Sigmoid colon (tissue), 7 donors: Measurements from ENCODE around the gene FEM1A. TPM values are rescaled to one million over a fixed set of nuclear protein-coding genes. Genes with fewer than 3 reads are reported as not detected.

Experiments used
- DNase-seq: peaks from one replicate; pipeline ENCODE4 v3.0.0-alpha.2; 2019
- H3K27ac ChIP-seq, 4 donors: fragments of 200-600 bp; sonication (generic); one replicate each; pipeline ENCODE4 v1.5.1; 2016 to 2019; ENCODE audit warnings: mild to moderate bottlenecking in 1 of 4
- H3K27me3 ChIP-seq, 3 donors: fragments of 200-600 bp; sonication (generic); one replicate each; pipeline ENCODE4 v1.5.1; 2019; ENCODE audit warnings: mild to moderate bottlenecking in 1 of 3
- H3K36me3 ChIP-seq, 4 donors: fragments of 200-600 bp; sonication (generic); one replicate each; pipeline ENCODE4 v1.5.1; 2016 to 2019
- H3K4me1 ChIP-seq, 4 donors: fragments of 200-600 bp; sonication (generic); one replicate each; pipeline ENCODE4 v1.5.1; 2017 to 2019
- H3K4me3 ChIP-seq, 4 donors: fragments of 200-600 bp; sonication (generic); one replicate each; pipeline ENCODE4 v1.5.1; 2017 to 2019; ENCODE audit warnings: mild to moderate bottlenecking in 2 of 4, moderate library complexity in 1 of 4
- H3K9me3 ChIP-seq, 4 donors: fragments of 200-600 bp in 3 of 4; sonication (generic) in 3 of 4; one replicate each; pipeline versions ENCODE4 v1.5.1 to v1.6.1; 2013 to 2019
- EP300 ChIP-seq, 4 donors: sonication (generic); formaldehyde crosslinking; IDR thresholded peaks; one replicate each; pipeline ENCODE4 v1.6.1; 2017; ENCODE audit warnings: antibody characterized with exemption in 4 of 4
- POLR2A ChIP-seq, 2 donors: fragments of 450-650 bp; IDR thresholded peaks; one replicate each; pipeline ENCODE4 v1.6.1; 2016; ENCODE audit warnings: antibody characterized with exemption in 2 of 2, mild to moderate bottlenecking in 2 of 2, moderate library complexity in 2 of 2
- POLR2AphosphoS5 ChIP-seq, 4 donors: sonication (generic); formaldehyde crosslinking; IDR thresholded peaks; one replicate each; pipeline ENCODE4 v1.6.1; 2017; ENCODE audit warnings: antibody characterized with exemption in 4 of 4
- WGBS, 2 donors: extraction: QIAGEN DNeasy Blood & Tissue Kit; methylation state at CpG; one replicate each; pipeline ENCODE4 v1.1.7; 2013; 5-methylcytosine and 5-hydroxymethylcytosine counted together
- intact Hi-C: fragments of 100-400 bp; cut with DNase I; formaldehyde crosslinking; loops from one replicate; pipeline ENCODE4 v1.15.1; 2023
- polyA plus RNA-seq, 3 donors: library from polyadenylated mRNA; stranded (reverse); fragments of 200-250 nt; gene quantifications; one replicate each; pipeline ENCODE4 v1.2.3, GENCODE V29; 2013
- total RNA-seq, 4 donors: library from RNA; depleted of rRNA; stranded (reverse); fragments of >200 nt; gene quantifications; one replicate each; pipeline ENCODE4 v1.1.0, GENCODE V29; 2016
- TF ChIP-seq, protein P1 (sequence below), 4 experiments: fragments of 450-650 bp in 3 of 4; fragments of 200-600 bp in 1 of 4; IDR thresholded peaks; one replicate each; pipeline ENCODE4 v1.5.1; 2016 to 2019; ENCODE audit warnings: antibody characterized with exemption in 4 of 4, mild to moderate bottlenecking in 3 of 4, moderate library complexity in 2 of 4
- donor health status: healthy with polysubstance abuse.
- donor health status: Bipolar disorder and iron deficiency.
- donor health status: healthy.

The FEM1A gene
- total and polyA plus RNA-seq, 7 donors, result 3.0 to 12.9 (median 10.2) TPM

- no peaks in the 10 kb centered on the region for H3K27me3 ChIP-seq
- TF ChIP-seq POLR2AphosphoS5 (IDR thresholded peaks at IDR 0.05) (no peak), POLR2A (IDR thresholded peaks at IDR 0.05) (no peak), EP300 (IDR thresholded peaks at IDR 0.05) (no peak)
- TF ChIP-seq, protein P1, sequence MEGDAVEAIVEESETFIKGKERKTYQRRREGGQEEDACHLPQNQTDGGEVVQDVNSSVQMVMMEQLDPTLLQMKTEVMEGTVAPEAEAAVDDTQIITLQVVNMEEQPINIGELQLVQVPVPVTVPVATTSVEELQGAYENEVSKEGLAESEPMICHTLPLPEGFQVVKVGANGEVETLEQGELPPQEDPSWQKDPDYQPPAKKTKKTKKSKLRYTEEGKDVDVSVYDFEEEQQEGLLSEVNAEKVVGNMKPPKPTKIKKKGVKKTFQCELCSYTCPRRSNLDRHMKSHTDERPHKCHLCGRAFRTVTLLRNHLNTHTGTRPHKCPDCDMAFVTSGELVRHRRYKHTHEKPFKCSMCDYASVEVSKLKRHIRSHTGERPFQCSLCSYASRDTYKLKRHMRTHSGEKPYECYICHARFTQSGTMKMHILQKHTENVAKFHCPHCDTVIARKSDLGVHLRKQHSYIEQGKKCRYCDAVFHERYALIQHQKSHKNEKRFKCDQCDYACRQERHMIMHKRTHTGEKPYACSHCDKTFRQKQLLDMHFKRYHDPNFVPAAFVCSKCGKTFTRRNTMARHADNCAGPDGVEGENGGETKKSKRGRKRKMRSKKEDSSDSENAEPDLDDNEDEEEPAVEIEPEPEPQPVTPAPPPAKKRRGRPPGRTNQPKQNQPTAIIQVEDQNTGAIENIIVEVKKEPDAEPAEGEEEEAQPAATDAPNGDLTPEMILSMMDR (IDR thresholded peaks at IDR 0.05), result peak; percentile 73 to 88 (median 84)
- peaks cover 0 to 5% (median 3%) of the 10 kb centered on the region in 4 donors for H3K36me3 ChIP-seq
- peaks cover 0 to 39% (median 24%) of the 10 kb centered on the region in 4 donors for H3K4me1 ChIP-seq
- no peak overlapping the region for H3K4me3 ChIP-seq
- no peaks in the 10 kb centered on the region for H3K9me3 ChIP-seq
- H3K27ac ChIP-seq, result peak overlapping the region in 2 of 4 donors; percentile 18 to 88
- intact Hi-C loops, result loop anchor here (2.0 to 5.0 kb wide), 2 partner anchors 19 to 221 kb away; partner anchors contain the start of gene TICAM1
- DNase-seq, result peak; percentile 87
- WGBS, 2 donors, result 59 to 63% methylated on average over 12 of the region's 12 CpGs
Observed at GRCh38 chr19:4811328-4812131, 20.0 kb downstream of the FEM1A start.

DNA sequence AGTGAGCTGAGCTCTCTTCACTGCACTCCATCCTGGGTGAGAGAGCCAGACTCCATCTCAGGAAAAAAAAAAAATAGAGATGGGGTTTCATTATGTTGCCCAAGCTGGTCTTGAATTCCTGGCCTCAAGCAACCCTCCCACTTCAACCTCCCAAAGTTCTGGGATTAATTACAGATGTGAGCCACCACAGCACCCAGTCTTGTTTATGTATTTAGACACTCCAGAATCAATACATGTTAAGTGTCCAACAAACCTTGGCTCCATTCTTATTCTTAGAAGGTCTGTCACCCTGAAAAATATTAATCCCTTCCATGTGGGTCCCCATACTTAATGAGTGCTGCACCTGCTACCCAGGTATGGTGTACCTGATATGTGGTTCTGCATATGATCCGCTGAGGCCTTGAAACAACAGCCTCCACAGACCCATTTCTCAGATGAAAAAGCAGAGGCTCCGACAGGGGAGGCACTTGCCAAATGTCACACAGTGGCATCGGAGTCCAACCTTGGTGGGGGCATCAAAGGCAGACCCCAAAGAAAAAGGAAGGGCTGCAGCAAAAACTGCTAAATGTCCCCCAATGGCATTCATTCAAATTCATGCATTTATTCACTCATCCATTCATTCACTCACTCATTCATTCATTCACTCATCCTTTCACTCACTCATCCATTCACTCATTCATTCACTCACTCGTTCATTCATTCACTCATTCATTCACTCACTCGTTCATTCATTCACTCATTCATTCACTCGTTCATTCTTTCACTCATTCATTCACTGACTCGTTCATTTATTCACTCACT is 23.3 kb downstream of the FEM1A start:
- Histone ChIP-seq H3K27me3 (no peaks in the 10 kb centered on the region), H3K4me3 (no peak overlapping the region), H3K4me1 (peaks cover 0 to 34% (median 24%) of the 10 kb centered on the region in 4 donors), H3K36me3 (peaks cover 9 to 33% (median 19%) of the 10 kb centered on the region in 4 donors), H3K9me3 (no peaks in the 10 kb centered on the region), H3K27ac (peak overlapping the region in 2 of 4 donors; percentile 81 to 88)
- 59 to 73% methylated on average over 7 of the region's 7 CpGs for WGBS, 2 donors
- intact Hi-C loops, result loop anchor here (5.0 kb wide), 1 partner anchor 217 kb away; no protein-coding TSS in a partner anchor
- TF ChIP-seq POLR2A (IDR thresholded peaks at IDR 0.05) (no peak), EP300 (IDR thresholded peaks at IDR 0.05) (no peak), POLR2AphosphoS5 (IDR thresholded peaks at IDR 0.05) (no peak)
- TF ChIP-seq, protein P1 (IDR thresholded peaks at IDR 0.05), result no peak
- DNase-seq, result no peak

DNA sequence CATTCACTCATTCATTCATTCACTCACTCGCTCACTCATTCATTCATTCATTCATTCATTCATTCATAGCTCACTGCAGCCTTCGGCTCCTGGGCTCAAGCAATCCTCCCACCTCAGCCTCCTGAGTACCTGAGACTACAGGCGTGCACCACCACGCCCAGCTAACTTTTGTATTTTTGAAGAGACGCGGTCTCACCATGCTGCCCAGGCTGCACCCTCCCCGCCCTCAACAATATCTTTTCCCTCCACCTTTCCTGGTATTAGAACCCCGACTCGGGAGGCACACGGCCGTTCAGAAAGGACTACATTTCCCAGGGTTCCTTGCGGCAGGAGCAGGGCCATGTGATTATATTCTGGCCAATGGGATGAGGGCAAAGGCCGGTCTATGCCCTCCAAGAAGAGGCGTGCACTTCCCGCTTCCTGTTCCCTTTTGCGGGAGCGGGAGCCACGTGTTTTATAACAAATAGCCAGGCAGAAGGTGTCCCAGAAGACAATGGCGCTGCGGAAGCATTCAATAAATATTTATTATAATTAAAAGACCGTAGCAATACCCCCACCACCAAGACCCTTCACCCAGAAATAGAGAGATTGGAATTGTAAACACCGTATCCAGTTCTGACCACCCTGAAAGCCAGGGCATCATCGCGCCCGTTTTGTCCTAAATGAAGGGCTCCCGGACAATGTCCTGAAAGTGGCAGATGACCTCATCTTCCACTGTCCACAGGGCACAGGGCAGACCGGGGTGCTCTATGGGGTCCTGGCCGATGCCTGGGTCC is 24.1 kb downstream of the FEM1A start:
- Histone ChIP-seq H3K36me3 (peaks cover 9 to 33% (median 19%) of the 10 kb centered on the region in 4 donors), H3K27ac (peak overlapping the region; percentile 15 to 64 (median 26)), H3K9me3 (no peaks in the 10 kb centered on the region), H3K27me3 (no peaks in the 10 kb centered on the region), H3K4me3 (peak overlapping the region in 2 of 4 donors; percentile 25 to 30), H3K4me1 (peaks cover 0 to 34% (median 24%) of the 10 kb centered on the region in 4 donors)
- 28 to 32% methylated on average over 28 of the region's 28 CpGs for WGBS, 2 donors
- peak; percentile 95 for DNase-seq
- intact Hi-C loops, result no loop called here
- TF ChIP-seq, protein P1 (IDR thresholded peaks at IDR 0.05), result no peak
- TF ChIP-seq POLR2AphosphoS5 (IDR thresholded peaks at IDR 0.05) (peak in 2 of 4 donors; percentile 45 to 60), POLR2A (IDR thresholded peaks at IDR 0.05) (no peak), EP300 (IDR thresholded peaks at IDR 0.05) (no peak)

- TF ChIP-seq POLR2AphosphoS5 (IDR thresholded peaks at IDR 0.05), result no peak
- TF ChIP-seq POLR2A (IDR thresholded peaks at IDR 0.05), result no peak
- no peak for TF ChIP-seq EP300 (IDR thresholded peaks at IDR 0.05)
- TF ChIP-seq, protein P1 (IDR thresholded peaks at IDR 0.05), result no peak
- Histone ChIP-seq H3K27ac (peak overlapping the region; percentile 15 to 64 (median 26)), H3K4me1 (peaks cover 0 to 34% (median 24%) of the 10 kb centered on the region in 4 donors), H3K4me3 (peak overlapping the region in 2 of 4 donors; percentile 25 to 30), H3K27me3 (no peaks in the 10 kb centered on the region), H3K9me3 (no peaks in the 10 kb centered on the region), H3K36me3 (peaks cover 9 to 33% (median 19%) of the 10 kb centered on the region in 4 donors)
- intact Hi-C loops, result no loop called here
- 95 to 96% methylated on average over 35 of the region's 35 CpGs for WGBS, 2 donors
- no peak for DNase-seq
Observed at GRCh38 chr19:4816202-4816949, 24.8 kb downstream of the FEM1A start.
